ENCODE data around the gene ZNRF1.

DNA sequence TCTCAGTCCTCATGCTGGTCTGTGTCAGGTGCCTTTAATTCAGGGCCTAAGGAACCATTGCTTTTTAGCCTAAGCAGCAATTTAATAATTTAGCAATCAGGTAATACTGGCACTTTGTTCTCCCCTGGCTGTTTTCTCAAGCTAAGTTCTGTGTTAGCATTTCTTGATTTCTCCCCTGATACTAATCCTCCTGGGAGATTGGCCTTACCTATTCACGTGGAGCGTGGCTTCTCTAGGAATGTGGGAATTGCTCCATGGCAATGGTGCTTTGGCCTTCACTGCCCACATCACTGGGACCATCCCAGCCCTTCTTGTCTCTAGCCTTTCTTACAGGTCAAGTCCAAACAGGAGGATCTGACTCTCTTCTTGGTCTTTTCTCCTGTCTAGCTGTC, 55.7 kb downstream of the ZNRF1 start:
- TF ChIP-seq EP300 (IDR thresholded peaks at IDR 0.05) (no peak), POLR2A (IDR thresholded peaks at IDR 0.05) (no peak)
- TF ChIP-seq, protein P1, sequence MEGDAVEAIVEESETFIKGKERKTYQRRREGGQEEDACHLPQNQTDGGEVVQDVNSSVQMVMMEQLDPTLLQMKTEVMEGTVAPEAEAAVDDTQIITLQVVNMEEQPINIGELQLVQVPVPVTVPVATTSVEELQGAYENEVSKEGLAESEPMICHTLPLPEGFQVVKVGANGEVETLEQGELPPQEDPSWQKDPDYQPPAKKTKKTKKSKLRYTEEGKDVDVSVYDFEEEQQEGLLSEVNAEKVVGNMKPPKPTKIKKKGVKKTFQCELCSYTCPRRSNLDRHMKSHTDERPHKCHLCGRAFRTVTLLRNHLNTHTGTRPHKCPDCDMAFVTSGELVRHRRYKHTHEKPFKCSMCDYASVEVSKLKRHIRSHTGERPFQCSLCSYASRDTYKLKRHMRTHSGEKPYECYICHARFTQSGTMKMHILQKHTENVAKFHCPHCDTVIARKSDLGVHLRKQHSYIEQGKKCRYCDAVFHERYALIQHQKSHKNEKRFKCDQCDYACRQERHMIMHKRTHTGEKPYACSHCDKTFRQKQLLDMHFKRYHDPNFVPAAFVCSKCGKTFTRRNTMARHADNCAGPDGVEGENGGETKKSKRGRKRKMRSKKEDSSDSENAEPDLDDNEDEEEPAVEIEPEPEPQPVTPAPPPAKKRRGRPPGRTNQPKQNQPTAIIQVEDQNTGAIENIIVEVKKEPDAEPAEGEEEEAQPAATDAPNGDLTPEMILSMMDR (IDR thresholded peaks at IDR 0.05) = no peak

Measured in stomach (tissue), 4 donors.